ENCODE measurements around the gene SF3A2. TPM values are rescaled to one million over a fixed set of nuclear protein-coding genes. Genes with fewer than 3 reads are reported as not detected.

SF3A2 gene
- total RNA-seq, 2 experiments from 2014 or later, result 133 to 142 TPM

GRCh38 chr19:2224754-2225349 lies 11.8 kb upstream of the SF3A2 start:
- ChIA-PET POLR2A (interaction anchor here (0.5 kb wide), 1 partner anchor 160 kb away, joined by 4 read pairs; no protein-coding TSS in a partner anchor), CTCF (no interaction called here)

GRCh38 chr19:2225415-2226050 lies 11.1 kb upstream of the SF3A2 start:
- ChIA-PET CTCF (no interaction called here), POLR2A (interaction anchor here (0.5 kb wide), 1 partner anchor 159 kb away, joined by 4 read pairs; no protein-coding TSS in a partner anchor)

GRCh38 chr19:2226051-2226839 lies 10.4 kb upstream of the SF3A2 start:
- ChIA-PET CTCF (no interaction called here), POLR2A (no interaction called here)

GRCh38 chr19:2226840-2227360 lies 9.7 kb upstream of the SF3A2 start:
- ChIA-PET POLR2A (no interaction called here), CTCF (no interaction called here)

- POLR2A ChIA-PET, result interaction anchor here (0.6 kb wide), 1 partner anchor 81 kb away, joined by 3 read pairs; no protein-coding TSS in a partner anchor
These were observed 9.0 kb upstream of the SF3A2 start for GRCh38 chr19:2227415-2228156.

GRCh38 chr19:2228157-2229030 lies 8.2 kb upstream of the SF3A2 start:
- CTCF ChIA-PET, result interaction anchor here (0.6 to 1.1 kb wide), 2 partner anchors 57 to 198 kb away, joined by 3 read pairs; no protein-coding TSS in a partner anchor
- POLR2A ChIA-PET, result interaction anchor here (0.6 kb wide), 1 partner anchor 82 kb away, joined by 3 read pairs; no protein-coding TSS in a partner anchor

More at GRCh38 chr19:2227415-2228156, 9.0 kb upstream of the SF3A2 start:
- CTCF ChIA-PET, result no interaction called here

GRCh38 chr19:2229103-2230032 lies 7.3 kb upstream of the SF3A2 start:
- POLR2A ChIA-PET, result interaction anchor here (0.8 kb wide), 1 partner anchor 30 kb away, joined by 3 read pairs; no protein-coding TSS in a partner anchor
- CTCF ChIA-PET, result interaction anchor here (0.6 to 1.5 kb wide), 3 partner anchors 30 to 199 kb away, joined by 3 to 4 read pairs (median 3); no protein-coding TSS in a partner anchor

GRCh38 chr19:2230033-2230531 lies 6.5 kb upstream of the SF3A2 start:
- ChIA-PET CTCF (interaction anchor here (1.5 kb wide), 1 partner anchor 29 kb away, joined by 4 read pairs; no protein-coding TSS in a partner anchor), POLR2A (interaction anchor here (0.8 kb wide), 1 partner anchor 29 kb away, joined by 3 read pairs; no protein-coding TSS in a partner anchor)

GRCh38 chr19:2230807-2231533 lies 5.7 kb upstream of the SF3A2 start:
- POLR2A ChIA-PET, result interaction anchor here (0.7 kb wide), 1 partner anchor 176 kb away, joined by 5 read pairs; no protein-coding TSS in a partner anchor
- CTCF ChIA-PET, result interaction anchor here (1.5 kb wide), 1 partner anchor 28 kb away, joined by 4 read pairs; no protein-coding TSS in a partner anchor

GRCh38 chr19:2231621-2232221 lies 4.9 kb upstream of the SF3A2 start:
- CTCF ChIA-PET, result no interaction called here
- POLR2A ChIA-PET, result interaction anchor here (0.6 to 0.7 kb wide), 2 partner anchors 18 to 175 kb away, joined by 3 to 5 read pairs; no protein-coding TSS in a partner anchor

- CTCF ChIA-PET, result no interaction called here
- POLR2A ChIA-PET, result no interaction called here
These were observed 4.1 kb upstream of the SF3A2 start for GRCh38 chr19:2232286-2233151.

GRCh38 chr19:2233601-2234280 lies 2.9 kb upstream of the SF3A2 start:
- CTCF ChIA-PET, result interaction anchor here (1.1 to 1.2 kb wide), 2 partner anchors 28 to 78 kb away, joined by 3 to 4 read pairs; no protein-coding TSS in a partner anchor

GRCh38 chr19:2234996-2235380 lies 1.6 kb upstream of the SF3A2 start:
- POLR2A ChIA-PET, result no interaction called here
- CTCF ChIA-PET, result interaction anchor here (1.0 to 1.2 kb wide), 2 partner anchors 39 to 79 kb away, joined by 3 to 4 read pairs; no protein-coding TSS in a partner anchor

More at GRCh38 chr19:2233601-2234280, 2.9 kb upstream of the SF3A2 start:
- POLR2A ChIA-PET, result interaction anchor here (0.8 kb wide), 1 partner anchor 121 kb away, joined by 3 read pairs; no protein-coding TSS in a partner anchor

All from activated CD8-positive, alpha-beta memory T cell treated with anti-CD3 and anti-CD28 coated beads for 36 hours (primary cell).